Posterior cingulate gyrus (tissue), 11 donors: ENCODE measurements around the gene AK1.
"Not testable (repeated sequence)": the region's sequence is repeated elsewhere in the genome, so short reads cannot be mapped to it uniquely, and the experiment has no call there.

Experiments
- DNase-seq, 10 donors: peaks; one replicate each; pipeline versions ENCODE4 v3.0.0 to v3.0.0-alpha.2; 2020 to 2021; ENCODE audit warnings: mixed read lengths in 3 of 10
- intact Hi-C: fragments of 100-400 bp; cut with DNase I; formaldehyde crosslinking; loops from one replicate; pipeline ENCODE4 v1.15.1; 2023

Gene AK1

GRCh38 chr9:127886401-127886972 lies 9.0 kb upstream of the AK1 start:
- DNase-seq, result no peak
- intact Hi-C loops, result no loop called here

DNA sequence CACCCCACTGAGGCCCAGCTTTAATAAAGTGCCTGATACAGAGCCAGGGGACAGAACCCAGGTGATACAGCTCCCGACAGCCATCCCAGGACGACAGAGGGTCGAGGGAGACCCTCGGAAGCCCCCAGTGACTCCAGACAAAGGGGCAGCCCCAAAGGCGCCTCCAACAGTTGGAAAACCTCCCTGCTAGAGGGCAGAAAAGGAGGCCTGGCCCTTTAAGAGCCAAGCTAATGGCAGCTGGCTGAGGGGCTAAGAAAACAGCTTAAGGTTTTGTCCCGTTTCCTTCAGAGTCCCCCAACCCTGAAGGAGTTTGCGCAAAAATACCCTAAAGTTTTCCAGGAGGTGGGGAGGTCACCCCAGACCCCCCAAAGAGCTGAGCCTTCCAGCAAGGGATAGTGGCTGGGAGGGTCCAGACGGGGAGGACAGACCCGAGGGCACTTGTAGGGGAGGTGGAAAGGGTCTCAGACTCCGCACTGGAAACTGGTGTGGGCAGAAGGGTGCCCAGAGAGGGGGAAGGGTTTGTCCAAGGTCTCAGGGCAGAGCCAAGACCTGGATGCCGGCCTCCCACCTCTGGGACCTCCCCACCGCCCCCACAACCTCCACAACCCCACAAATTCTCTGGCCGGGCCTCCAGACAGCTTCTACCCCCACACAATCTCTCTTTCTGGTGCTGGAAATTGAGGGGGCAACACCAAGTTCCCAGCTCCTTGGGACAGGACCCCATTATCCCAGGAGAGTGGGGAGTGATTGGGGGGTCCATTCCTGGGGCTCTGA lies 8.2 kb upstream of the AK1 start:
- DNase-seq, result no peak
- intact Hi-C loops, result no loop called here

DNA sequence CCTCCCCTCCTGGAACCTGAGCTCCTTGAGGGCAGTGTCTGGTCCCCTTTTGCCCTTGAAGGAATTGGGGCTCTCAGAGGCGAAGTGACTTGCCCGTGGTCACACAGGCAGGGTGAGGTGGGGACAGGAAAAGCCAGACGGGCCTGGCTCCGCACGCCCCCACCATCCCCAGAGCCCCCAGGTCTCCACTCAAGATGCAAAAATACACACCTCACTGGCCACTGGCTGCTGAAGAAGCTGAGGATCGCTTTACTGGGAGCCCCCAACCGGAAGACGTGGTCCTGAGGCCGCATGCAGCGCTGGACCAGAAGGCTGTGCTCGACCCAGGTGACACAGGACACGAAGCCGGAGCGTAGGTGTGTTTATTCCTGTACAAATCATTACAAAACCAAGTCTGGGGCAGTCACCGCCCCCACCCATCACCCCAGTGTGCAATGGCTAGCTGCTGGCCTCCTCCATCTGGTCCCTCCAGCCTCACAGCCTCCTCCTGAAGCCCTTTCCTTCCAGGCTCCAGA lies 7.6 kb upstream of the AK1 start:
- intact Hi-C loops, result no loop called here
- DNase-seq, result no peak

GRCh38 chr9:127884427-127884911 lies 7.0 kb upstream of the AK1 start:
- intact Hi-C loops, result no loop called here
- DNase-seq, result no peak

- DNase-seq, result no peak
- intact Hi-C loops, result no loop called here
Observed at GRCh38 chr9:127883959-127884358, 6.5 kb upstream of the AK1 start.

GRCh38 chr9:127881715-127882114 lies 4.2 kb upstream of the AK1 start:
- intact Hi-C loops, result not testable (repeated sequence)

DNA sequence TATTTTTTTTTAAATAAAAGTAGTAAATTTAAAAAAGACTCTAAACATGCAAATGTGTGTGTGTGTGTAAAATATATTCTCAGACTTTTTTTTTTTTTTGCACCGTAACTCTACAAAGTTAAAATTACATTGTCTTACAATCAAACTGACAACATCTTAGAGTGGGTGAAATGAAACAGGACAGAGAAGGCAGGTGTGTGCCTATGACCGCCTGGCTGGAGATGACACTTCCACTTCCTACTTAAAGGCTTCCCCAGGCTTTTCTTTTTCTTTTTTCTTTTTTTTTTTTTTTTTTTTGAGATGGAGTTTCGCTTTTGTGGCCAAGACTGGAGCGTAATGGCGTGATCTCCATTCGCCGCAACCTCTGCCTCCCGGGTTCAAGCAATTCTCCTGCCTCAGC lies 2.7 kb upstream of the AK1 start:
- intact Hi-C loops, result no loop called here
- no peak for DNase-seq

More at GRCh38 chr9:127881715-127882114, 4.2 kb upstream of the AK1 start:
- DNase-seq, result not testable (repeated sequence)

DNA sequence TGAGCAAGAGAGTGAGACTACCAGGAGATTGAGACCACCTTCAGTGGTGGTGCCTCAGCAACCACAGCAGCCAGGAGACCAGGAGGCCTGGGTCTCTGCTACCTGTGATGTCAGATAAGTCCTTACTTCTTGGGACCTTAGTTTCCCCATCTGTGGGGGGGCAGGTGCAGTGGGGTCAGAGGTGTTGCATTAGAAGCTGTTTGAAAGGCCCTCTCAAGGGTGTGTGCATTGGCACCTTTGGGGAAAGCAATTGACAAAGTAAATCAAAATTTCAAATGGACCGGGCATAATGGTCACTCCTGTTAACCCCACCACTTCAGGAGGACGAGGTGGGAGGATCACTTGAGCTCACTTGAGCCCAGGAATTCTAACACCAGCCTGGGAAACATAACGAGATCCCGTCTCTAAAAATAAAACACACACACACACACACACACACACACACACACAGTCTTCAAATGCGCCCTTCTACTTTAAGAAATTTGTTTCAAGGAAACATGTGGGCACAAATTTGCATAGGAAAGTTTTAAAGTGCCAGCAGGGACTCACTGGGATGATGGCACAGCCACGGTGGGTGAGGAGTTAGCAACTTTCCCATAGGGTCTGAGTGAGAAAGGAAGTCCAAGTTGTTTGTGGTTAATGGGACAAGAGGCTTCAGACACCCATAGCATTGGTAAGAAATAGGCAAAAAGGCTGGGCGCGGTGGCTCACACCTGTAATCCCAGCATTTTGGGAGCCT lies 1.3 kb upstream of the AK1 start:
- no peak for DNase-seq
- intact Hi-C loops, result loop anchor here (10.0 kb wide), 1 partner anchor 74 kb away; the partner anchor contains the start of gene FPGS

- intact Hi-C loops, result loop anchor here (10.0 kb wide), 1 partner anchor 73 kb away; the partner anchor contains the start of gene FPGS
- peak in 1 of 10 donors; percentile 80 for DNase-seq
Observed at GRCh38 chr9:127878001-127878651, 651 bp upstream of the AK1 start.

- intact Hi-C loops, result loop anchor here (10.0 kb wide), 1 partner anchor 72 kb away; the partner anchor contains the start of gene FPGS
Observed at GRCh38 chr9:127876764-127877562, 512 bp downstream of the AK1 start.

DNA sequence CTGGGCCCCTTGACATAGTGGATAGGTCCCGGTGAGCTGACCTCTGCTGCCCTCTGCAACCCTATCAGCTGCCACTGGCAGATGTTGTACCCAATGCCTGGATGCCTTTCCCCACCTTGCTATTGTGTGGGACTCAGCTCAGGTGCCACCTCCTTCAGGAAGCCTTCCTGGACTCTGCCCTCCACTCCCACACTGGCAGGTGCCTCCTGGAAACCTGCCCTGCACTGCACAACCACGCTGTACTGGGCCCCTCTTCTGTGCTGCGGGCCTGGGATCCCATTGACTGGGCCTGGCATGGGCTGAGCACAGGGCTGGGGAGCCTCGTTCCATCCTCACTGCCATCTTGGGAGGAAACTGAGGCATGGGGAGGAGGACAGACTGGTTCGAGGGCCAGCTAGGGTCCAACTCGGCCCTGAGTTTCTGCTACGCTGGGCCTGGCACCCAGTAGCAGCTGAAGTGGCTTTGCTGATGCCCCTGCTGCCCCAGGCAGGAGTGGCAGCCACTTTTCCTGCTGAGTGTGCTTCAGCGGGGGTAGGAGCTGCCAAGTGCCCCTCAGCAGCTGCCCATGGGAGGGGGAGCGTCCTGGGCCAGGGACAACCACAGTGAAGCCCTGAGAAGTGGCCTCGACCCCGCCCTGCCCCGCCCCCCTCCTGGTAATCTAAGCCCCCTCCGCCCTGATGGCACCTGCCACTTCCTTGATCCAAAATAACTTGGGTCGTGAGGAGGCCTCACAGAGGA lies 1.3 kb downstream of the AK1 start:
- DNase-seq, result peak in 1 of 10 donors; percentile 84
- intact Hi-C loops, result loop anchor here (10.0 kb wide), 1 partner anchor 71 kb away; the partner anchor contains the start of gene FPGS

More at GRCh38 chr9:127876764-127877562, 512 bp downstream of the AK1 start:
- peak in 5 of 10 donors; percentile 24 to 49 (median 41) for DNase-seq

DNA sequence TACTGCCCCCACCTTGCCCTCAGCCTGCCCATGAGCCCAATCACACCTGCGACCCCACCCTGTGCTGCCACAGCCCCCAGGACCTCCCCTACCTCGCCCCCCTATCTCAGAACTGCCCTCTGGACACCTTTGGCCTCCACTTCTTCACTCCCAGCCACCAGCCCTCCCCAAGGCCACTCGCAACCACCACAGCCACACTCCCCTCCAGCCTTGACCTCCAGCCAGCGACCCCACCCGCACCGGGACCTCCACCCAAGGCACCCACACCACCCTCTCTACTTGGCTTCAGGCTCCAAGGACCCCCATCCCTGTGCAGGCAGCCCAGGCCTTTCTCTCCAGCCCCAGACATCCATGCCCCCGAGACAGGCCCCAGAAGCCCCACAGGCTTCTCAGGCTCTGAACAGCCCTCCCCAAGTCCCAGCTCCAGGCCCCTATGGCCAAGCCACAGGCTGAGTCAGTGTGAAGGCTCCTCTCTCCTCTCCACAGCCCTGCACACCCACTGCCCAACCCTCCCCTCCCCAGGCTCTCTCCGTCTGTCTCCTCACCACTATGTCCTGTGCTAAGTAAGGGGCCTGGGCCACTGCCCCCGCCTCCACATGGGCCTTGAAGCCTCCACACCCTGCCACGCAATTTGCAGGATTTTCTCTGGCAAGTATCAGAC lies 2.0 kb downstream of the AK1 start:
- intact Hi-C loops, result loop anchor here (10.0 kb wide), 1 partner anchor 71 kb away; the partner anchor contains the start of gene FPGS
- peak in 1 of 10 donors; percentile 67 for DNase-seq

DNA sequence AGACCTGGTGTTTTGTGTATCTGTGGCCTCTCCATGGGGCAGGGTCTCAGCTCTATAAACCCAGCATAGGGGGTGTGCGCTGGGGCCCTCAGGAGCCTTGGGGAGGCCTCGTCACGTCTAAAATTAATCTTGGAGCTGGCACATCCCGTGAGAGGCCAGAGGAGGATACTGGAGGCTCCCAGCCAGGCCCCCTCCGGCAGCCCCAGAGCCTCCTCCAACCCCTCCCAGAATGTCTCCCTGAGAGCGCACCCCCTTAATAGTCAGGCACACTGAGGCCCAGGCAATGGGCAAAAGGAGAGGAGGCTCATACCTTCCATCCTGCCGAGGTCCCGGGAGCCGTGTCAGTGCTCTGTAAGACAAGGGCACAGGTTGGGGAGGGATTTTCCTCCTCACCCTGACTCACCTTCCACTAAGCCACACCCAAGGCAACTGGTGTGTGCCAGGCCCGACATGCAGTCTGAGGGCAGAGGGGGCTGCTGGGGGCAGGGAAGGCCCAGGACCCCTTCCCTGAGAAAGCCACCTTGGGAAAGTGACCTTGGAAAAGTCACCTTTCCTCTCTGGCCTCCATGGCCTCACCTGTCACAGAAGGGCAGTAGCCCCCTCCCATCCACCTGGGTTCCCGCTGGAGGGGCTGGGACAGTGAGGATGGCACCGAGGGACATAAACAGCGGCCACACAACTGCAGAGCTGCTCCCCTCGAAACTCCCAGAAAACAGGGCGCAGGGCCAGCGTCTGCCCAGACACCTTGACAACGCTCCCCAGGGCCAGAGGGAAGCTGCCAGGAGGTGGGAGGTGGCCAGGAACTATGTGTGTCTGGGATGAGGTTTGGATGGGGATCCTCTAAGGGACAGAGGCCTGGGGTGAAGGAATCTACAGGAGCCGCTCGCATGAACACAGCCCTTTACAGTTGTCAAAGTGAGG lies 2.9 kb downstream of the AK1 start:
- peak in 3 of 10 donors; percentile 25 to 77 (median 53) for DNase-seq
- intact Hi-C loops, result loop anchor here (10.0 kb wide), 1 partner anchor 70 kb away; the partner anchor contains the start of gene FPGS

- intact Hi-C loops, result loop anchor here (10.0 kb wide), 1 partner anchor 69 kb away; the partner anchor contains the start of gene FPGS
- peak; percentile 76 to 97 (median 85) for DNase-seq
Observed at GRCh38 chr9:127873886-127874285, 3.6 kb downstream of the AK1 start.

DNA sequence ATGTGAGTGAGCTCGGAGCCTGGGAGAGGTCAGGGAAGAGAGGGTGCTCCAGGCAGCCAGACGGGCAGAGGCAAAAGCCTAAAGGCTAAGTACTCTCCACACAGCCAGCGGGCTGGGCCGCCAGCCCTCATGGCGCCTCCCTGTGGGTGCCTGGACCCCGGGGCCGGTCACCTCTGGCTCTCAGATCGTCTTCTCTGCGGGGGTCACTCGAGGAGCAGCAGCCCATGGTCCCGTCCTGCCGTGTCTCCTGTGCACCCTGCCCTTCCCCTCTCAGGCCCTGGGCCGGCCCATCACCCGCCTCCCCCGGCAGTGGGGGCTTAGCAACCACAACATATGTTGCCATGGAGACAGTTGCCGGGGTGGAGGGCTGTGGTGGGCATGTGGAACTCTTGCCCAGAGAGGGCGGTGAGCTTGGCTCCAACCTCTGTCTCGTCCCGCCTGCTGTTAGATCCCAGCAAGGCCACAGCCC lies 4.2 kb downstream of the AK1 start:
- intact Hi-C loops, result loop anchor here (10.0 kb wide), 1 partner anchor 68 kb away; the partner anchor contains the start of gene FPGS
- peak in 7 of 10 donors; percentile 44 to 87 (median 52) for DNase-seq
